Activated CD4-positive, alpha-beta T cell treated with anti-CD3 and anti-CD28 coated beads for 4 hours (primary cell): ENCODE measurements around the gene LURAP1L.

Experiments
- DNase-seq, 2 donors: peaks; one replicate each; pipeline ENCODE4 v3.0.0-alpha.2; 2020

The LURAP1L gene

GRCh38 chr9:12774861-12775678, at the start of gene LURAP1L:
Gene LURAP1L (plus strand): TSS chr9:12775020. CDS start chr9:12775716, 696 bp downstream.
- no peak for DNase-seq

- DNase-seq, result no peak
These were observed 48.0 kb upstream of the LURAP1L start for GRCh38 chr9:12726795-12727194.

GRCh38 chr9:12730198-12730597, 44.6 kb upstream of the LURAP1L start:
- no peak for DNase-seq

- no peak for DNase-seq
These were observed 43.9 kb upstream of the LURAP1L start for GRCh38 chr9:12730927-12731326.

- DNase-seq, result no peak
These were observed 41.8 kb upstream of the LURAP1L start for GRCh38 chr9:12732971-12733370.

- DNase-seq, result no peak
These were observed 39.2 kb upstream of the LURAP1L start for GRCh38 chr9:12735665-12736064.

GRCh38 chr9:12737871-12738270, 36.9 kb upstream of the LURAP1L start:
- DNase-seq, result no peak

- no peak for DNase-seq
These were observed 35.7 kb upstream of the LURAP1L start for GRCh38 chr9:12739014-12739652.

- no peak for DNase-seq
These were observed 34.0 kb upstream of the LURAP1L start for GRCh38 chr9:12740845-12741244.

- no peak for DNase-seq
These were observed 26.8 kb upstream of the LURAP1L start for GRCh38 chr9:12748016-12748415.

- no peak for DNase-seq
These were observed 25.9 kb upstream of the LURAP1L start for GRCh38 chr9:12748954-12749353.

GRCh38 chr9:12753931-12754330, 20.9 kb upstream of the LURAP1L start:
- DNase-seq, result no peak

- no peak for DNase-seq
These were observed 15.1 kb upstream of the LURAP1L start for GRCh38 chr9:12759761-12760160.

- DNase-seq, result no peak
These were observed 14.1 kb upstream of the LURAP1L start for GRCh38 chr9:12760758-12761157.

- no peak for DNase-seq
These were observed 10.7 kb upstream of the LURAP1L start for GRCh38 chr9:12764150-12764549.

- no peak for DNase-seq
These were observed 9.6 kb upstream of the LURAP1L start for GRCh38 chr9:12765088-12765798.

GRCh38 chr9:12766357-12766756, 8.5 kb upstream of the LURAP1L start:
- DNase-seq, result no peak

GRCh38 chr9:12770261-12770660, 4.6 kb upstream of the LURAP1L start:
- DNase-seq, result no peak

GRCh38 chr9:12771891-12772290, 2.9 kb upstream of the LURAP1L start:
- DNase-seq, result no peak

- no peak for DNase-seq
These were observed 1.3 kb upstream of the LURAP1L start for GRCh38 chr9:12773562-12773961.

- DNase-seq, result no peak
These were observed 1.1 kb downstream of the LURAP1L start for GRCh38 chr9:12775679-12776512.

GRCh38 chr9:12776513-12777055, 1.8 kb downstream of the LURAP1L start:
- DNase-seq, result no peak
